ENCODE measurements around the gene URI1.
A peak's percentile ranks its signal among the peaks of the same experiment; 100 is the strongest.
"Not testable (repeated sequence)": the region's sequence is repeated elsewhere in the genome, so short reads cannot be mapped to it uniquely, and the experiment has no call there.

The URI1 gene

DNA sequence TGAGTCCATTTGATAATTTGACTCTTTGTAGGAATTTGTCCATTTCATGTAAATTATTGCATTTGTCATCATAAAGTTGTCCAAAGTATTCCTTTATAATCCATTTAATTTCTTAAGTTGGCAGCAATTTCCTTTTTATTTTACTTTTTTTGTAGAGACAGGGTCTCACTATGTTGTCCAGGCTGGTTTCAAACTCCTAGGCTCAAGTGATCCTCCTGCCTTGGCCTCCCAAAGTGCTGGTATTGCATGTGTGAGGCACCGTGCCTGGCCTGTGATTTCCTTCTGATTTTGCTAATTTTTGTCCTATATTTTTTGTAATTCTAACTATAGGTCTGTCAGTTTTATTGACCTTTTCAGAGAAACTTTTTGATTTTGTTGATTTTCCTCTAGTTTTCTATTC, 84.9 kb downstream of the URI1 start:
- DNase-seq (ENCODE audit: low read depth): no peak

DNA sequence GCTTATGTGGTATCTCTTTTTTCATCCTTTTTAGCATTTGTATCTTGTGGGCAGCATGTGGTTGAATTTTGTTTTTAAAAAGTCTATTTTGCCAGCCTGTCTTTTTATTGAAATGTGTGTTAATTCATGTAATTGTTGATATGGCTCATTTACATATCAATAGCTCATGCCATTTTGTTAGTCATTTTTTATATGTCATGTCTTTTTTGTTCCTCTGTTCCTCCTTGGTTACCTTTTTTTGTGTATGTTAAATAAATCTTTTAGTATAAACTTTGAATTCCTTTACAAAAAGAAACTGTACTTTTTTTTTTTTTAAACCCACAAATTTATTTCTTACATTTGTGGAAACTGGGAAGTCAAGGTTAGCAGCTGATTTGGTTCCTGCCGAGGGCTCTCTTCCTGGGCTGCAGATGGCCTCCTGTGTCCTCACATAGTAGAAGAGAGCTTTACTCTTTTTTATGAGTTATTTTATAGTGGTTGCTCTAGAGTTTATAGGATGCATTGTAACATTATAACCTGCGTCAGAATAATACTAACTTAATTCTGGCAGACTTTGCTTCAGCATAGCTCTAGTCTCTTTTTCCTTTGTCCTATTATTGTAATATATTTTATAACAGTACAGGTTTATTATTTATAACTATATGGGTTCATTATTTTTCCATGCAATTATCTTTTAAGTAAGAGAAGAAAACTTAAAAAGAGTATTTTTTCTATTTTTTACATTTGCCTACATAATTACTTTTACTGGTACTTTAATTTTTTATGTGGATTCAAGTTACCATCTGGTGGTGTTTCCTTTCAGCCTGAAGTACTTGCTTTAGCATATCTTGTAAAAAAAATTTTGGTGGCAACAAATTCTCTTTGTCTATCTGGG, 86.3 kb downstream of the URI1 start:
- no peak for DNase-seq (ENCODE audit: low read depth)

DNA sequence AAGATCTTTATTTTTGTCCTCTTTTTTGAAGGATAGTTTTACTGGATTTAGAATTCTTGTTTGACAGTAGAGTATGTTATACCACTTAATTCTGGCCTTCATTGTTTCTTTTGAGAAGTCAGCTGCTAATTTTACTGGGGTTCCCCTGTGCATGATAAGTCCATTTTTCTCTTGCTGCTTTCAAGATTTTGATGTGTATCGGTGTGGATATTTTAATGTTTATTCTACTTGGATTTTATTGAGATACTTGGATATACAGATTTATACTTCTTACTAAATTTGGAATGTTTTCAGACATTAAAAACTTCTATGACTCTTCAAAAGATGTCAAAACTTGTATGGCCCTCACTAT, 86.9 kb downstream of the URI1 start:
- DNase-seq (ENCODE audit: low read depth): no peak

DNA sequence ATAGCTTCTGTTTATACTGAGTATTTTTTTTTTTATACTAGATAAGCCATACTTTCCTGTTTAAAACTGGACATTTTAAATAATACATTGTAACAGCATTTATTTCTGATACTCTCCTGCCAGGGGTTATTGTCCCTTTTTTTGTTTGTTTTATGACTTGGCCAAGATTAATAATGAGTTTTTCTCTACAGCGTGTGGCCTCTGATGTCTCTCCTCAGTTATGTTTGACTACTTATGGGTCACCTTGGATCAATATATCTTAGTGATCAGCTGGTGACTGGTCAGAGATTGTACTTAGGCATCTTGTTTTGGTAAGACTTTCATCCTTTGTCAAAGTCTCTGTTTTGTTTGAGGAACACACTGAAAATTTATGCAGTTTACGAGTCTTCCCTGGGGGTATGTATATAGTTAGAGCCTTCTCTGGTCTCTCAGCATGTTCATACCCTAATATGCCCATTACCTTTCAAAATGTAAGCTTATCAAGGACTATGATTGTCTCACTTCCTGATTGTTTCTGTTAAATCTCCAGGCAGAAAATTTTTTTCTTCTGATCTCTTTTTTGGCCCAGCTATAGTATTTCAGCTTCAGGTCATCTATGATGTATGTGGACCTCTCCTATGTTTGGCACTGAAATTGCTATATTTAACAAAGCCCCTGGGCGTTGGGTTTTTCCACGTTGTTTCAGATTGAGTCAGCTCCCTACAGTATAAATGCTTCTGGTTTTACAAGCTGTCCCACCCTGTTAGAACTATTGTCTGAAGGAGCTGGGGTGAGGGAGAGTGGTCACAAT, 87.9 kb downstream of the URI1 start:
- DNase-seq (ENCODE audit: low read depth): peak; percentile 39

DNA sequence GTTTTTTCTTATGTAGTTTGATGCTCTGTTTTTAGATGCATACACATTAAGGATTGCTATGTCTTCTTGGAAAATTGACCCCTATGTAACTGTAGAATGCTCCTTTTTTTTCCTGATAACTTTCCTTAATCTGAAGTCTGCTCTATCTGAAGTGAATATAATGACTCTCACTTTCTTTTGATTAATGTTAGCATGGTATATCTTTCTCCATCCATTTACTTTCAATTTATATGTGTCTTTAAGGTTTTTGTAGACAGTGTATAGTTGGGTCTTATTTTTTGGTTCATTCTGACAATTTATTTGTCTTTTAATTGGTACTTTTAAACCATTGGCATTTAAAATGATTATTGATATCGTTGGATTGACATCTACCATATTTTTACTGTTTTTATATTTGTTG, 92.3 kb downstream of the URI1 start:
- DNase-seq (ENCODE audit: low read depth): no peak

DNA sequence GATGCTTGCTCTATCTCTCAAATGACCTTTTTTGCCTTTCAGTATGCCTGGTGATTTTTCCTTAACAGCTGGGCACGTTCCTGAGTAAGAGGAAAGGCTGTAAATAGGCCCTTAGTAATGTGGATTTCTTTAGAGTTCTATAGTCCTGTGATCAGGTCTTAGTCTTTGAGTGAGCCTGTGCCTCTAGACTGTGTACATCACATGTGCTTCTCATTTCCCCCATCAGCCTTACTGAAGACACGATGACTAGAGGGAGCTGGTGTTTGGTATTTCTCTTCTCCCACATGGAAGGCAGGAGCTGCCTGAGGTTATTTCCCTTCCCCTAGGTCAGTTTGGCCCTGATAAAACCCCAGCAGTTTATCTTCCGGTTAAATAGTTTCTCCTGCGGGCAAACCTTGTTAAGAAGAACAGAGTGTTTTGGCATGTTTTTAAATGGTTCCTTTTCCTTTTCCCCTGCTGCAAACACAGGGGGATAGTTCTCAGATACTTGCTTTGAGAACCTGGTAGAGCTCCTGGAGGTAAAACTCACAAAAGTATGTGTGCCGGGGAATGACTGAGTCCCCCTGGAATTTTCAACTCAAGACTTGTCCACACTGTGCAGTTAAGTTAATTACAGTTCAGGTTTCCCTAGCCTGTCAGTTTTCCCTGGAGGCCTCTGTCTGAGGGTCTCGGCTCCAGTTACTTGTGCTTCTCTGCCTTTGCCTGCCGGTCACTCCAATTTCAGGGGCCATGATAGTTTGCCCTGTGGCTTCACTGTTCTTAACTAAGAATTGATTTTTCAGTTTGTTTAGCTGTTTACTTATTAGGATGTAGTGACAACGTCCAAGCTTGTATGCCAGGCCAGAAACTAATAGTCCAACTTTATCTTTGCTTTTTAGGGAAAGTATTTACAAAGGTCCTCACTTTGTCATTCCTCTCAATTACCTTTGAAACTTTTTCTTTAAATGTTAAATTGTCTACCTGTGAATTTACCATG, 94.4 kb downstream of the URI1 start:
- no peak for DNase-seq (ENCODE audit: low read depth)

DNA sequence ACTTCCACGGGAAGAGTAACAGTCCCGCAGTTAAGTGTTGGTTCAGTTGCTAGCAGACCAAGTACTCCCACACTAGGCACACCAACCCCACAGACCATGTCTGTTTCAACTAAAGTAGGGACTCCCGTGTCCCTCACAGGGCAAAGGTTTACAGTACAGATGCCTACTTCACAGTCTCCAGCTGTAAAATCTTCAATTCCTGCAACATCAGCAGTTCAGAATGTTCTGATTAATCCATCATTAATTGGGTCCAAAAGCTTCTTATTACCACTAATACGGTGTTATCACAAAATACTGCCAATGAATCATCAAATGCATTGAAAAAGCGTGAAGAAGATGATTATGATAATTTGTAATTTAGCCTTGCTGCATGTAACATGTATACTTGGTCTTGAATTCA, 95.8 kb downstream of the URI1 start:
- DNase-seq (ENCODE audit: low read depth): no peak

DNA sequence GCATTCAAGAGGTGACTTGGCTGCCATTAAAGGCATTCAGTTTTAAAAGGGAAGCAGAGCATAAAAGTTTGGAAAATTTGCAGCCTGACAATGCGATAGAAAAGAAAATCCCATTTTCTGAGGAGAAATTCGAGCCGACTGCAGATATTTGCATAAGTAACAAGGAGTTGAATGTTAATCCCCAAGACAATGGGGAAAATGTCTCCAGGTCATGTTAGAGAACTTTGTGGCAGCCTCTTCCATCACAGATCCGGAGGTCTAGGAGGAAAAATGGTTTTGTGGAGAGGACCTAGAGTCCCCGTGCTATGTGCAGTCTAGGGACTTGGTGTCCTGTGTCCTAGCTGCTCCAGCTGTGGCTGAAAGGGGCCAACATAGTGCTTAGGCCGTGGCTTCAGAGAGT, 99.9 kb downstream of the URI1 start:
- DNase-seq (ENCODE audit: low read depth): not testable (repeated sequence)

DNA sequence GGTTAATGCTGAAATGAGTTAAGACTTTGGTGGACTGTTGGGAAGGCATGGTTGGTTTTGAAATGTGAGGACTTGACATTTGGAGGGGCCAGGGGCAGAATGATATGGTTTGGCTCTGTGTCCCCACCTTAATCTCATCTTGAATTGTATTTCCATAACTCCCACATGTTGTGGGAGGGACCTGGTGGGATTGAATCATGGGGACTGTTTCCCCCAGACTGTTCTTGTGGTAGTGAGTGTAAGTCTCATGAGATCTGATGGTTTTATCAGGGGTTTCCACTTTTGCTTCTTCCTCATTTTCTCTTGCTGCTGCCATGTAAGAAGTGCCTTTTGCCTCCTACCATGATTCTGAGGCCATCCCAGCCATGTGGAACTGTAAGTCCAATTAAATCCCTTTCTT, 101.0 kb downstream of the URI1 start:
- DNase-seq (ENCODE audit: low read depth): not testable (repeated sequence)

DNA sequence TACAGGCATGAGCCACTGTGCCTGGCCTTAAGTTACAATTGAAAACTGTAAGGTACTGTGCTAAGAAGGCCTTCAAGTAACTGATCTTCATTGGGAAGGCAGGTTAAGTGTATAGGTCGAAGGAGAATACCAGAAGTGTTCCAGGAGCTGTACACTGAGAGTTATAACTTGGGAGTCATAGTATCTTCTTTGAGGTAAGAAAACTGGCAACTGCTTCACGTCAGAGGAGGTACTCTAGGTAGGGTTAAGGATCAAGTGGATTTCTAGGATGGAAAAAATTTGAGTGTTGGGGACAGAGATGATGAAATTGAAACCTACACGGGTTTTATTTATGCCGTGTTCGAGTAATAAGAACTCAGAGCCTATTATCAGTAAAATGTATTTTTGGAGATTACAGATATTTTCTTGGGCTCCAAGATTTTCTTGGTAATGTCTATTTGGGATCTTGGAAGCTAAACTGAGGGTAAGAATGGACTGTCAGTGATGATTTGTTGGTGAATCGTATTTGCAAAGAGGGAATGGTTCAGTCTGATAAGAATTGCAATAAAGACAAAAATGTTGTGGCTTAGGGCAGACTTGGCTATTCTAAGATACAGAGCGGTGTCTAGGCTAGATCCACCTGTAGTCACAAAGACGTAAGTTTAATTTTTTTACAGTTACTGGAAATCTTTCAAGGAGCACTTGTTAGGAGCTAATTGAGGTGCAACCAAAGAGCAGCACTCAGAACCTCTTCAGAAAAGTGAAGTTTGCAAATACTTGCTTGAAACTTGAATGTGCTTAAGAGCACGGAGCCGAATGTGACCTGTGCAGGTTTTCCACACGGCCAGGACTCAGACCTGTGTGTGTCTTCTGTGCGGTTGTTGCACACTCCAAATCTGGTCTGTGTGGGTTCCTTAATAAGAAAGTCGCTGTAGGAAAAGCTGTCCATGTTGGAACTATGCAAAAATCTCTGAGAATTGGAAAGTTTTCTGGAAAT, 102.5 kb downstream of the URI1 start:
- DNase-seq (ENCODE audit: low read depth): no peak

DNA sequence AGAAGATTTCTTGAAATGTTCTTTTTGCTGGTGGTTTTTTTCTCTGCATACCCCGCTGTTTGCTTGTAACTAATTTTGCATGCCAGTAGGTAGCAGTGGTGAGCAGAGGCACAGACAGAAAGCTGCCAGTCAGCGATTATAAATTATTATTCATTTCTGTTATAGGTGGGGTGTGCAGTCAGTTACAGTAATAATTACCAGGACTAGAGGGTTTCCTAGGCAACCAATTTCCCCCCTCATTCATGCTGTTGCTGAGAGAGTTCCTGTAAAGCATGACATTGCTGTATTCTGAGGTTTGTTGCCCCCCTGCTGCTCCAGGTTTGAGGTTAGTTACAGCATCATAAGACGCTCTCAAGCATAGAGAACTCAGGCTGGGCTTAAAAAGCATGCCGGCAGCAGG, 104.5 kb downstream of the URI1 start:
- no peak for DNase-seq (ENCODE audit: low read depth)

DNA sequence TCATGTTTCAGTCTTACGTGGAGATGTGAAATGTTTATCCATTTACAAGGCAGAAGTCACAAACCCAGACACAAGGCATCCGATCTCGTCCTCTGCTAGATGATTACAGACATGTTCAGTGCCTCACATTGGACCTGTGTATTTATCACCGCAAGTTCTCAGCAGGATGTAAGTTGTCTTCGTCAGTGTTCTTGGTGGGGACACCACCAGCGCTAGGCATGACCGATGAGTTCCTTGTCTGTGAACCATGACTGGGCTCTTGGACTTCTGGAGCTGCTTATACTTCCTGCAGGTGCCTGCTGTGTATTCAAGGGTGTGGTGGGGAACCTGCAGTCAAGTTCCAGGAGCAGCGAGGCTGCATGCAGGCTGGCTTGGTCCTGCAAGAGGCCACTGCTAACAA, 105.4 kb downstream of the URI1 start:
- DNase-seq (ENCODE audit: low read depth): no peak

DNA sequence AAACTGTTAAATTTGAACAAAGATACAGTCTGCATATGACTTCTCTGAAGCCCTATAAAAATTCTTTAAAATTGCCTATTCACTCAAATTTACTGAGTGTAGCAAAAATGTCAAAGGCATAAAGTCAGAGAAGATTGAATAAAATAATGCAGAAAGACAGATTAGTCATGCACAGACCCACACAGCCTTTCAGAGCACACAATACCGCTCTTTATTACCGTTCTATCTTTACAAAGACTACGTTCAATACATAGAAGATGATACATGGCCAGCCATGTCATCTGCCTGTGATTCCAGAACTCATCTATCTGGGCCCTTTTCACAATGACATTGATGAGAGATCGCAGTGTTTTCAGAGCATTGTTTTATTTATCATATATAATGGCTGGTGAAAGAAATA, 107.2 kb downstream of the URI1 start:
- no peak for DNase-seq (ENCODE audit: low read depth)

DNA sequence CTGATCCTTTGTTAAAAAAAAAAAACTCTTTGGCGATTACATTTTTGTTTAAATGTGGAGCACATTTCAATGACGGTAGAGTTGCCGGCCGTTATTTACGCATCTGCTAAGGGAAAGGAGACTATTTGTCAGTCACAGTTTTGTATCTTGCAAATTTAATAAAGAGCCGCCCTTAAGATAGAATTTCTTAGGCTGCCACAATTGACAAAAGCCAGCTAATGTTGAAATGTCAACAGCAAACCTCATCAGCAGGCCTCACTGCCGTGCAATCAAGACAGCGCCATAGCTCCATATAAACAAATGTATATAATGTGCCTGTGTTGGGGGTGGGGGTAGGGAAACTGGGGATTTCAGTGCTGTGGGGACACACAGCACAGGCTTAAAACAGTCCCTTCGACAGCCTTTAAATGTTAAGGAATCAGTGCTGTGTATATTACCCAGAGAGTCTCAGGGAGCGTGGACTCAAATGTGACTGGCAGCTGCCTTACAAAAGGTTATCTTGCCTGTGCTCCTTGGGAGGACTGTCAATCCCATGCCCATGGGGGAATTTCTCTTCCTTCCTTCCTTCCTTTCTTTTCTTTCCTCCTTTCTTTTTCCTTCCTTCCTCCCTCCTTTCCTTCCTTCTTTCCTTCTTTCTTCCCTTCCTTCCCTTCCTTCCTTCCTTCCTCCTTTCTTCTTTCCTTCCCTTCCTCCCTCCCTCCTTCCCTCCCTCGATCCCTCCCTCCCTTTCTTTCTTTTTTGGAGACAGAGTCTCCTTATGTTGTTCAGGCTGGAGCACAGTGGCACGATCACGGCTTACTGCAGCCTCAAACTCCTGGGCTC, 108.0 kb downstream of the URI1 start:
- DNase-seq (ENCODE audit: low read depth): no peak

DNA sequence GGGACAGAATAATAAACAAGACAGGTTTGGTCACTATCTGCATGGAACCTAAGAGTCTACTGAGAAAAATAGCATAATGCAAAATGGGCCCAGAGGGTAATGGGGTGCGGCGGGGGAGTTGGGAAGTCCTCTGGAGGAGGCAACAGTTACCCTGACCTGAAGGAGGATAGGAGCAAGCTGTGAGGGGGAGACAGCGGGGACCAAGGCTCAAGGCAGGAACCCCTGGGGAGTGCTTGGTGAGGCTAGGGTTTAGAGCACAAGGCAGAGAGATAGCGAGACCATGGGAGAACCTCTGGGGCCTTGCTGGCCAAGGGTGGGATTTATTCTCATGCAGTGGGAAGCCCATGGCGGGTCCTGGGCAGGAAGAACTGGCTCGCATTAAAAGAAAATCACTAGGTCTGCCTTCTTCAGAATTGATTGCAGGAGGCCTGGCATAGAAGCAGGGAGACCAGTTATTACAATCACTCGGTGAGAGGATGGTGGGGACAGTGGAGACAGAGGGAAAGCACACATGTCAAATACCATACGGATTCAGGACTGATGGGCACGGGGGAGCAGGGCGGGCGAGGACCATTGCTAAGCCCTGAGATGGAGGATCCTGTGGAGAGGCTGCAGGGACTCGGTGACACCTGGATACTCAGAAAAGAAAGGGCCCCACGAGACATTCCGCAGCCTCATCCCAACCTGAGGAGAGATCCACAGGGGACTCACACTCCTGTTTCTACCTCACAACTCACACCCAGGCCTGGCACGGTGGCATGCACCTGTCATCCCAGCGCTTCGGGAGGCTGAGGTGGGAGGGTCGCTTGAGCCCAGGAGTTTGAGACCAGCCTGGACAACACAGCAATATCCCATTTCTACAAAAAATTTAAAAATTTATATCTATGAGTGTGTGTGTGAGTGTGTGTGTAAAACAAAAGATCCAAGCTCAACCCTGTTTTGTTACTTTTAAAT, 110.4 kb downstream of the URI1 start:
- DNase-seq (ENCODE audit: low read depth): no peak

DNA sequence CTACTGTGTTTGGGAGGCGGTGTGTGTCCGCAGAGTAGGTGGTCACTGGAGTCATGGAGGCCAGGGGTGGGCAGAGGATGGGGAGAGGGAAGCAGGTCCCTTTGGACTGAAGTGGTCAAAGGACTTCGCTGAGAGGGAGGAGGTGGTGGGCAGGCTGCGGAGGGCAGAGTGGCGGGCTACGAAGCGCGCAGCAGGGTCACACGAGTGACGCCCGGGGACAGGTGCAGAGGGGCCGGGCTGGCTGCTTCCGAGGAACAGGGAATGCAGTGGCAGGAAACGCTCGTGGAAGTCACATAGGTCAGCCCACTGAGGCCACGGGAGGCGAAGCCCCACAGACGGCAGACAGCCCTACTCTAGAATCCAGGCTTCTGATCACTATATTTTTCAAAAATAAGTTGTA, 111.5 kb downstream of the URI1 start:
- no peak for DNase-seq (ENCODE audit: low read depth)

DNA sequence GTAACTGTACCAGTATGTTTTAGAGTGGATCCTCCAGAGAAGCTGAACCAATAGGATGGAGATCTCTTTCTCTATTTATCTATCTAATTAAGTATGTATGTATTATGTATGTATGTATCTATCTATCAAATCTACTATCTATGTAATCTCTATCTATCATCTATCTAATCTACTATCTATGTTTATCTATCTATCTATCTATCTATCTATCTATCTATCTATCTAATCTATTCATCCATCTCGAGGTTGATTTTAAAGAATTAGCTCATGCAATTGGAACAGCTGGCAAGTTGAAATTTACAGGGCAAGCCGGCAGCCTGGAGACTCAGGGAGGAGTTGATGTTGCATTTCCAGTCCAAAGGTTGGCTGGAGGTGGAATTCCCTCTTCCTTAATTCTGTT, 112.2 kb downstream of the URI1 start:
- DNase-seq (ENCODE audit: low read depth): no peak

DNA sequence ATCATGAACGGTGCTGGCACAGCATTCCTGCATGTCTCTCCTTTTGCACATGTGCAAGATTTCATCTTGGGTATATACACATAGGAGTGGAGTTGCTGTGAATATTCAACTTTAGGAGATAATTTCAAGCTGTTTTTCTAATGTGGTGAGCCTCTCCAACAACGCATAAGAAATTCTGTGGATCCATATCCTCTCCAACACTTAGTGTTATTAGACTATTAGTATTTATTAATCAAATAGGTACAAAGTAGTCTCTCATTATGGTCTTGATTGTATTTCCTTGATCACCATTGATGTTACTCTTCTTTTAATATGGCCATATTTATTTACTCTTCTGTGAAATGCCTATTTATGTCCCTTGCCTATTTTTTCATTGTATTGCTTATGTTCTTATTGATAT, 114.5 kb downstream of the URI1 start:
- no peak for DNase-seq (ENCODE audit: low read depth)

Measured in HS-5 (cell line).